ENCODE results near the gene C19orf12.

C19orf12 gene

GRCh38 chr19:29706635-29707034 lies 8.4 kb downstream of the C19orf12 start:
- Histone ChIP-seq H3K27ac (no peak overlapping the region), H3K36me3 (ENCODE audit: insufficient read depth, low read length) (peaks cover 3% of the 10 kb centered on the region; the same call in 1 of the 2 replicates)

GRCh38 chr19:29705706-29706105 lies 9.4 kb downstream of the C19orf12 start:
- no peak for TF ChIP-seq POLR2AphosphoS5 (IDR thresholded peaks at IDR 0.05; ENCODE audit: borderline replicate concordance, low read depth, low read length)
- TF ChIP-seq FOXP2 (optimal IDR thresholded peaks at IDR 0.05; ENCODE audit: control extremely low read depth, extremely low read length, insufficient read depth) = no peak
- no peak for TF ChIP-seq EZH2 (IDR thresholded peaks at IDR 0.05)
- peaks cover 3% of the 10 kb centered on the region; the same call in 1 of the 2 replicates for H3K36me3 ChIP-seq (ENCODE audit: insufficient read depth, low read length)

More at GRCh38 chr19:29706635-29707034, 8.4 kb downstream of the C19orf12 start:
- no peak for DNase-seq (ENCODE audit: low read depth, low spot score)
- TF ChIP-seq EZH2 (IDR thresholded peaks at IDR 0.05) = no peak
- TF ChIP-seq FOXP2 (optimal IDR thresholded peaks at IDR 0.05; ENCODE audit: control extremely low read depth, extremely low read length, insufficient read depth) = no peak
- no peak for TF ChIP-seq POLR2AphosphoS5 (IDR thresholded peaks at IDR 0.05; ENCODE audit: borderline replicate concordance, low read depth, low read length)
- Histone ChIP-seq H3K9ac (ENCODE audit: insufficient read length) (no peak overlapping the region), H3K9me3 (ENCODE audit: low read depth, low read length) (no peaks in the 10 kb centered on the region), H3K4me3 (no peak overlapping the region)

GRCh38 chr19:29704562-29705558 lies 10.2 kb downstream of the C19orf12 start:
- H3K9ac ChIP-seq (ENCODE audit: insufficient read length) = no peak overlapping the region
- H3K36me3 ChIP-seq (ENCODE audit: insufficient read depth, low read length) = peaks cover 3% of the 10 kb centered on the region; the same call in 1 of the 2 replicates
- no peak for DNase-seq (ENCODE audit: low read depth, low spot score)
- no peaks in the 10 kb centered on the region for H3K9me3 ChIP-seq (ENCODE audit: low read depth, low read length)
- no peak overlapping the region for H3K4me3 ChIP-seq
- TF ChIP-seq POLR2AphosphoS5 (IDR thresholded peaks at IDR 0.05; ENCODE audit: borderline replicate concordance, low read depth, low read length) (no peak), EZH2 (IDR thresholded peaks at IDR 0.05) (no peak), FOXP2 (optimal IDR thresholded peaks at IDR 0.05; ENCODE audit: control extremely low read depth, extremely low read length, insufficient read depth) (no peak)
- no peak overlapping the region for H3K27ac ChIP-seq

More at GRCh38 chr19:29705706-29706105, 9.4 kb downstream of the C19orf12 start:
- no peak overlapping the region for H3K4me3 ChIP-seq
- DNase-seq (ENCODE audit: low read depth, low spot score) = no peak
- no peak overlapping the region for H3K9ac ChIP-seq (ENCODE audit: insufficient read length)
- H3K9me3 ChIP-seq (ENCODE audit: low read depth, low read length) = no peaks in the 10 kb centered on the region
- no peak overlapping the region for H3K27ac ChIP-seq

- no peak overlapping the region for H3K9ac ChIP-seq (ENCODE audit: insufficient read length)
- no peak overlapping the region for H3K4me3 ChIP-seq
- H3K36me3 ChIP-seq (ENCODE audit: insufficient read depth, low read length) = peaks cover 3% of the 10 kb centered on the region; the same call in 1 of the 2 replicates
- TF ChIP-seq EZH2 (IDR thresholded peaks at IDR 0.05) (no peak), POLR2AphosphoS5 (IDR thresholded peaks at IDR 0.05; ENCODE audit: borderline replicate concordance, low read depth, low read length) (no peak), FOXP2 (optimal IDR thresholded peaks at IDR 0.05; ENCODE audit: control extremely low read depth, extremely low read length, insufficient read depth) (no peak)
- H3K27ac ChIP-seq = no peak overlapping the region
- H3K9me3 ChIP-seq (ENCODE audit: low read depth, low read length) = no peaks in the 10 kb centered on the region
- DNase-seq (ENCODE audit: low read depth, low spot score) = no peak
Measured at GRCh38 chr19:29702963-29703320, 12.1 kb downstream of the C19orf12 start.

GRCh38 chr19:29702161-29702962 lies 12.7 kb downstream of the C19orf12 start:
- no peak overlapping the region for H3K27ac ChIP-seq

GRCh38 chr19:29700498-29700897 lies 14.6 kb downstream of the C19orf12 start:
- DNase-seq (ENCODE audit: low read depth, low spot score) = no peak
- H3K9ac ChIP-seq (ENCODE audit: insufficient read length) = no peak overlapping the region
- H3K27ac ChIP-seq = no peak overlapping the region
- TF ChIP-seq POLR2AphosphoS5 (IDR thresholded peaks at IDR 0.05; ENCODE audit: borderline replicate concordance, low read depth, low read length) = no peak
- TF ChIP-seq EZH2 (IDR thresholded peaks at IDR 0.05) = no peak
- TF ChIP-seq FOXP2 (optimal IDR thresholded peaks at IDR 0.05; ENCODE audit: control extremely low read depth, extremely low read length, insufficient read depth) = no peak
- no peaks in the 10 kb centered on the region for H3K9me3 ChIP-seq (ENCODE audit: low read depth, low read length)
- H3K4me3 ChIP-seq = no peak overlapping the region
- H3K36me3 ChIP-seq (ENCODE audit: insufficient read depth, low read length) = peaks cover 3% of the 10 kb centered on the region; the same call in 1 of the 2 replicates

More at GRCh38 chr19:29702161-29702962, 12.7 kb downstream of the C19orf12 start:
- H3K9ac ChIP-seq (ENCODE audit: insufficient read length) = no peak overlapping the region
- TF ChIP-seq FOXP2 (optimal IDR thresholded peaks at IDR 0.05; ENCODE audit: control extremely low read depth, extremely low read length, insufficient read depth) = no peak
- TF ChIP-seq POLR2AphosphoS5 (IDR thresholded peaks at IDR 0.05; ENCODE audit: borderline replicate concordance, low read depth, low read length) = no peak
- peaks cover 3% of the 10 kb centered on the region; the same call in 1 of the 2 replicates for H3K36me3 ChIP-seq (ENCODE audit: insufficient read depth, low read length)
- H3K4me3 ChIP-seq = no peak overlapping the region
- no peaks in the 10 kb centered on the region for H3K9me3 ChIP-seq (ENCODE audit: low read depth, low read length)
- no peak for DNase-seq (ENCODE audit: low read depth, low spot score)

GRCh38 chr19:29699861-29700260 lies 15.2 kb downstream of the C19orf12 start:
- DNase-seq (ENCODE audit: low read depth, low spot score) = no peak
- no peak overlapping the region for H3K9ac ChIP-seq (ENCODE audit: insufficient read length)
- H3K36me3 ChIP-seq (ENCODE audit: insufficient read depth, low read length) = peaks cover 1% of the 10 kb centered on the region; the same call in 1 of the 2 replicates
- no peak overlapping the region for H3K4me3 ChIP-seq
- TF ChIP-seq FOXP2 (optimal IDR thresholded peaks at IDR 0.05; ENCODE audit: control extremely low read depth, extremely low read length, insufficient read depth) = no peak
- no peak for TF ChIP-seq POLR2AphosphoS5 (IDR thresholded peaks at IDR 0.05; ENCODE audit: borderline replicate concordance, low read depth, low read length)
- no peak for TF ChIP-seq EZH2 (IDR thresholded peaks at IDR 0.05)
- H3K27ac ChIP-seq = no peak overlapping the region
- no peaks in the 10 kb centered on the region for H3K9me3 ChIP-seq (ENCODE audit: low read depth, low read length)
